GM18861 (cell line): ENCODE measurements around the gene CCDC68.

Experiments used
- ATAC-seq: cut with Tn5 transposase; IDR thresholded peaks from one replicate; pipeline ENCODE4 v1.9.1; 2021; ENCODE audit not compliant: unreplicated experiment

The CCDC68 gene

GRCh38 chr18:54923339-54923956, 35.8 kb downstream of the CCDC68 start:
- no peak for ATAC-seq

GRCh38 chr18:54919412-54919811, 39.8 kb downstream of the CCDC68 start:
- no peak for ATAC-seq

GRCh38 chr18:54918060-54918459, 41.2 kb downstream of the CCDC68 start:
- ATAC-seq, result no peak

- ATAC-seq, result no peak
These were observed 42.8 kb downstream of the CCDC68 start for GRCh38 chr18:54916507-54916906.

GRCh38 chr18:54914816-54915215, 44.4 kb downstream of the CCDC68 start:
- ATAC-seq, result no peak

GRCh38 chr18:54911551-54911950, 47.7 kb downstream of the CCDC68 start:
- ATAC-seq, result no peak

- ATAC-seq, result no peak
These were observed 48.9 kb downstream of the CCDC68 start for GRCh38 chr18:54910161-54910919.

- ATAC-seq, result no peak
These were observed 49.7 kb downstream of the CCDC68 start for GRCh38 chr18:54909538-54909937.

- ATAC-seq, result no peak
These were observed 52.7 kb downstream of the CCDC68 start for GRCh38 chr18:54906331-54907185.

- ATAC-seq, result no peak
These were observed 53.6 kb downstream of the CCDC68 start for GRCh38 chr18:54905629-54906028.

GRCh38 chr18:54904581-54904980, 54.7 kb downstream of the CCDC68 start:
- no peak for ATAC-seq

- ATAC-seq, result no peak
These were observed 59.0 kb downstream of the CCDC68 start for GRCh38 chr18:54900290-54900689.

- ATAC-seq, result no peak
These were observed 59.8 kb downstream of the CCDC68 start for GRCh38 chr18:54899500-54899899.

GRCh38 chr18:54888933-54889332, 70.3 kb downstream of the CCDC68 start:
- ATAC-seq, result no peak

GRCh38 chr18:54888378-54888777, 70.9 kb downstream of the CCDC68 start:
- ATAC-seq, result no peak

- no peak for ATAC-seq
These were observed 75.3 kb downstream of the CCDC68 start for GRCh38 chr18:54883816-54884604.

GRCh38 chr18:54882318-54882717, 76.9 kb downstream of the CCDC68 start:
- ATAC-seq, result no peak

- ATAC-seq, result no peak
These were observed 78.0 kb downstream of the CCDC68 start for GRCh38 chr18:54881229-54881768.

- ATAC-seq, result no peak
These were observed 78.7 kb downstream of the CCDC68 start for GRCh38 chr18:54880395-54881105.

- ATAC-seq, result no peak
These were observed 79.6 kb downstream of the CCDC68 start for GRCh38 chr18:54879691-54880090.
